ENCODE results near the gene CDH23.

The CDH23 gene

GRCh38 chr10:71807557-71808510 is 411.1 kb downstream of the CDH23 start:
- TF ChIP-seq CTCF (conservative IDR thresholded peaks at IDR 0.05; ENCODE audit: low read depth, low read length): no peak
- no peak for DNase-seq (ENCODE audit: low read depth)
- no peak overlapping the region for H3K4me3 ChIP-seq (ENCODE audit: low read length)

- no peak for TF ChIP-seq CTCF (conservative IDR thresholded peaks at IDR 0.05; ENCODE audit: low read depth, low read length)
- no peak for DNase-seq (ENCODE audit: low read depth)
- no peak overlapping the region for H3K4me3 ChIP-seq (ENCODE audit: low read length)
Observed at GRCh38 chr10:71809628-71810027, 412.9 kb downstream of the CDH23 start.

GRCh38 chr10:71810048-71810750 is 413.5 kb downstream of the CDH23 start:
- DNase-seq (ENCODE audit: low read depth): no peak
- no peak for TF ChIP-seq CTCF (conservative IDR thresholded peaks at IDR 0.05; ENCODE audit: low read depth, low read length)
- H3K4me3 ChIP-seq (ENCODE audit: low read length): no peak overlapping the region

GRCh38 chr10:71811351-71811750 is 414.6 kb downstream of the CDH23 start:
- no peak for TF ChIP-seq CTCF (conservative IDR thresholded peaks at IDR 0.05; ENCODE audit: low read depth, low read length)
- no peak overlapping the region for H3K4me3 ChIP-seq (ENCODE audit: low read length)
- DNase-seq (ENCODE audit: low read depth): no peak

- H3K4me3 ChIP-seq (ENCODE audit: low read length): no peak overlapping the region
- TF ChIP-seq CTCF (conservative IDR thresholded peaks at IDR 0.05; ENCODE audit: low read depth, low read length): peak; percentile 85
- DNase-seq (ENCODE audit: low read depth): no peak
Observed at GRCh38 chr10:71812016-71812912, 415.5 kb downstream of the CDH23 start.

GRCh38 chr10:71812913-71813590 is 416.3 kb downstream of the CDH23 start:
- no peak for DNase-seq (ENCODE audit: low read depth)
- TF ChIP-seq CTCF (conservative IDR thresholded peaks at IDR 0.05; ENCODE audit: low read depth, low read length): no peak
- H3K4me3 ChIP-seq (ENCODE audit: low read length): no peak overlapping the region

All from retinal pigment epithelial cell (primary cell).